ENCODE measurements around the gene C6orf132.

DNA sequence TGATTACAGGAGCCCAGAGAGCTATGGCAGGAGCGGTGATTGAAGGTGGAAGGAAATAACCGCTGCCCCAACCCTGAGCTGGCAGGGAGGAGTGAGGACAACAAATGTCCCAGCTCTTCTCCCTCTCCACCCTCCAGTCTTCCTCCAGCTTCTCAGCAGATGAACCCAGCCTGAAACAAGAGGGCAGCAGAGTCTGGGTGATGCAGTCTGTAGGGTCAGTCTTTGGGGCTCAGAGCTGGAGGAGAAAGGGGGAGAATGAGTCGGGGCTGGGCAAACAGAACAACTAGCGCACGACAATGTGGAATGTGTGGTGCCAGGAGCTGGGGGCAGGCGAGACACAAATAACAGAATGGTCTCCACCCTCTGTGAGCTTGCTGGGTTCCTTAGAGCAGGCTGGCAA lies 26.2 kb upstream of the C6orf132 start:
- TF ChIP-seq, protein P1, sequence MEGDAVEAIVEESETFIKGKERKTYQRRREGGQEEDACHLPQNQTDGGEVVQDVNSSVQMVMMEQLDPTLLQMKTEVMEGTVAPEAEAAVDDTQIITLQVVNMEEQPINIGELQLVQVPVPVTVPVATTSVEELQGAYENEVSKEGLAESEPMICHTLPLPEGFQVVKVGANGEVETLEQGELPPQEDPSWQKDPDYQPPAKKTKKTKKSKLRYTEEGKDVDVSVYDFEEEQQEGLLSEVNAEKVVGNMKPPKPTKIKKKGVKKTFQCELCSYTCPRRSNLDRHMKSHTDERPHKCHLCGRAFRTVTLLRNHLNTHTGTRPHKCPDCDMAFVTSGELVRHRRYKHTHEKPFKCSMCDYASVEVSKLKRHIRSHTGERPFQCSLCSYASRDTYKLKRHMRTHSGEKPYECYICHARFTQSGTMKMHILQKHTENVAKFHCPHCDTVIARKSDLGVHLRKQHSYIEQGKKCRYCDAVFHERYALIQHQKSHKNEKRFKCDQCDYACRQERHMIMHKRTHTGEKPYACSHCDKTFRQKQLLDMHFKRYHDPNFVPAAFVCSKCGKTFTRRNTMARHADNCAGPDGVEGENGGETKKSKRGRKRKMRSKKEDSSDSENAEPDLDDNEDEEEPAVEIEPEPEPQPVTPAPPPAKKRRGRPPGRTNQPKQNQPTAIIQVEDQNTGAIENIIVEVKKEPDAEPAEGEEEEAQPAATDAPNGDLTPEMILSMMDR (IDR thresholded peaks at IDR 0.05; ENCODE audit: low read depth, low read length, poor library complexity, severe bottlenecking): no peak
- no peak for TF ChIP-seq EZH2phosphoT487 (IDR thresholded peaks at IDR 0.05; ENCODE audit: borderline replicate concordance, low read length)

Measured in DOHH2 (cell line).